HG02759 (cell line): Measurements from ENCODE around the gene UBL4B.

Experiments
- ATAC-seq: cut with Tn5 transposase; IDR thresholded peaks from one replicate; pipeline ENCODE4 v1.9.1; 2021; ENCODE audit warnings: mild to moderate bottlenecking, moderate library complexity; ENCODE audit not compliant: unreplicated experiment

The UBL4B gene

GRCh38 chr1:110084227-110085078, 27.8 kb upstream of the UBL4B start:
- ATAC-seq = no peak

GRCh38 chr1:110085671-110086070, 26.6 kb upstream of the UBL4B start:
- ATAC-seq = no peak

DNA sequence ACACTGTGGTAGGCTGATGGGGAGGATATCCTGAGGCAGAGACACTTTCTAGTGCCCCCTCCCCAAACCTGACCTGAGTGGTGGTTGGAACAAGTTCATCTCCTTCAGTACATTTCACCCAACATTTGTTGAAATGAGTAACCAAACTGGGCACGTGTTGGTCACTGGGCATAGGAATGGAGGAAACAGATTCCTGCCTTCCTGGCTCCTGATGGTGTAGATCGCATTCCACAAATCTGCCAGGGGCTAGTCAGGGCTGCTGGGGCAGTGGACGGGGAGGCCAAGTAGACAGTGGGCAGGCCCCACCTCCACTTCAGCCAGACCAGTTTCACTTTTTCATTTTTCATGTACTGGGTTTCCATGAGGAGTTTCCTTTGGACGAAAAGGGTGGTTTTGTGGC, 25.3 kb upstream of the UBL4B start:
- no peak for ATAC-seq

- ATAC-seq = peak; percentile 68
These were observed 24.2 kb upstream of the UBL4B start for GRCh38 chr1:110087812-110088738.

GRCh38 chr1:110088739-110089316, 23.4 kb upstream of the UBL4B start:
- no peak for ATAC-seq

GRCh38 chr1:110089561-110090275, 22.5 kb upstream of the UBL4B start:
- no peak for ATAC-seq

- ATAC-seq = no peak
These were observed 20.9 kb upstream of the UBL4B start for GRCh38 chr1:110091381-110091780.

- no peak for ATAC-seq
These were observed 20.5 kb upstream of the UBL4B start for GRCh38 chr1:110091791-110092190.

DNA sequence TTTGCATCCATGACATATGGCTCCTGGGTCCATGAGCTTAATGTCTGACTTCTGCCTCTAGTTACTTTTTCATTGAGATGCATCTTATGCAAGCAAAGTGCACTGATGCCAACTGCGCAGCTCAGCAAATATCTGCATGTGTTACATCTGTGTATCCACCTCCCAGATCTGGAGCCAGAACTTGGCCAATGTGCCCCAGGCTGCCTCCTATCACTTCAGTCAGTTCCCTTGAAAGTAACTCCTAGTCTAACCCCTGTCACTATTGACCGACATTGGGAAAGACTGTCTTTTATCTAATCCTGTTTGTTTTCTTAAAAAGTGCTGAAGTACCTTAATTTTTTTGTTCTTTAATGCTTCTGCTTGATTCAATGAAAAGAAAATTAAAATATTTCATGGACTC, 19.3 kb upstream of the UBL4B start:
- no peak for ATAC-seq

- ATAC-seq = no peak
These were observed 17.1 kb upstream of the UBL4B start for GRCh38 chr1:110094931-110095654.

- no peak for ATAC-seq
These were observed 14.6 kb upstream of the UBL4B start for GRCh38 chr1:110097507-110098221.

GRCh38 chr1:110098222-110099026, 13.8 kb upstream of the UBL4B start:
- ATAC-seq = no peak

GRCh38 chr1:110100335-110100734, 11.9 kb upstream of the UBL4B start:
- ATAC-seq = no peak

DNA sequence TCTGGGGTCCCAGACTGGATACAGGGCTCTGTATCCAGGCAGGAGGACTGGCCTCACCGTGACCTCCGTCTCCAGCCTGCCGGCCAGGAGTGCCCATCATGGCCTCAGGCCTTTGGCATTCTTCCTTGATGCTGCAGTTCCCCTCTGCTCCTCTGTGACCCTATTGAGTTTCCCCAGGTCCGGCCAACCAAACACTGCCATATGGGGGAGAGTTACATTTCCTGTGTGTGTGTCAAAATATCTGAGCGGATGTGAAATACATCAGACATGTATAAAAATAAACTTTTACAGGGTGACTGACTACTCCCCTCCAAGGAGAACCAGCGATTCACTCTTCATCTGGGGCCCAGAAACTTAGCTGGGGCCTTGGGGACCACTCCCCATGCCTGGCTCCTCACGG, 10.2 kb upstream of the UBL4B start:
- no peak for ATAC-seq

DNA sequence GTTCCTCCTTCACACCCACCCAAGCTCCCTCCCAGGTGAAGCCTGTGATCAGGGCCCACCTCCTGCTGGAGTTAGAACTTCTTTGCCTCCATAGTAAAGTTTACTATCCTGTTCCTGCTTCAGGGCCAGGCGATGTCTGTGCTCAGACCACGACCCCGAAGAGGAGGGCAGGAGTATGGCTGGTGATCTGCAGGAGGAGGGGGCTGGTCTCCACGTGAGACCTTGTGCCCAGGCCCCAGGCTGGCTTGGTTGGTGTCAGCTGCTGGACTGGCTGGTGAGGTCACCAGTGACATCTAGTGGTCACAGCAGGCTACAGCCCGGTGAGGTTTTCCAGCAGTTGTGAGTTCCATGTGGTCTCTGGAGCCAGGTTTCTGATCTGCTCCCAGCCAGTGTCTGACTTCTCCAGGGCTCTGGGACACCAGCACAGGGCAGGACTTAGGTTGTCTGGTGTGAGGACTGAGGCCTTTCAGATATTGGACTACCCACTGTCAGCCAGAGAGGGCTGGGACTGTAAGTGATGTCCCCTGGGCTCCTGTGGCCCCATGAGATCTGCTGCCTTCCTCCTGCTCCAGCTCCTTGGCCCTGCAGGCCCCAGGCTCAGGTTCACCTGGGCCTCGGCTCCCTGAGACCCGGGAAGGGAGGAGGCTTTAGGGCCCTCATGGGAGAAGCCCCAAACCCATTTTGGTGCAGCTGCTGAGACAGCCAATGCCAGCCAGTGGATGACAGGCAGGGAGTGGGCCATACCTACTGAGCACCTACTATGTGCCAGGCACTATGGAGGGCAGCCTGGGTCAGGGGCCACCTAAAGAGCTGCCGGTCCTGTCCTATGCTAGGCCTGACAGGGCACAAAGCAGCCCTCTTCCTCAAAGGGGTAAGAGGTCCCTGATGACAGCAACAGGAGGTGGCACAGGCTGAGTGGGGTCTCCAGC, 6.0 kb upstream of the UBL4B start:
- ATAC-seq = peak; percentile 69

DNA sequence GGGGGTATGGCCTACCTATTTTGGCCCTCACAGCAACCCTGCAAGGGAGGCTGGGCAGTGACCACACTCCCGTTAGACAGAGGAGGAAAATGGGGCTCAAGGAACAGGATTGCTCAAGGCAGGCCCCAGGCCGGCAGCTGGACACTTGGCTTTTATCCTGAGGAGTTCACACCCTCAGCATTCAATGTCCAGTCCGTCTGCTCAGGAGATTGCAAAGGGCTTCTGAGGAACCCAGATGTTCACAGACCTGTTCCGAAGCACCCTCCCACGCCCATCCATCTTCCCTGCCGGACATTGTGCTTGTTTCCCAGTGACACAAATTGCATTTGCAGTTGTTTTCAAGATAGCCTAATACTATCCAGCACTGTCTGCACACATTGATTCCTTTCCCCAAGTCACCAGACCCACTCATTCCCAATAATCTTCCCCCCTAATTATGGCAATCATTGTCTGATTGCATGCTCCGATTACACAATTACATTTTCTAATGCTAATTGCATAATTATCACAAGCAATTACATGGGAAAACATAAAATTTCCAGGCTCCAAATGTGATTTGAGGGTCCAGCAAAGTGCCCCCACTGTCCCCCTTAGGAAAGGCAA, 4.3 kb upstream of the UBL4B start:
- no peak for ATAC-seq

DNA sequence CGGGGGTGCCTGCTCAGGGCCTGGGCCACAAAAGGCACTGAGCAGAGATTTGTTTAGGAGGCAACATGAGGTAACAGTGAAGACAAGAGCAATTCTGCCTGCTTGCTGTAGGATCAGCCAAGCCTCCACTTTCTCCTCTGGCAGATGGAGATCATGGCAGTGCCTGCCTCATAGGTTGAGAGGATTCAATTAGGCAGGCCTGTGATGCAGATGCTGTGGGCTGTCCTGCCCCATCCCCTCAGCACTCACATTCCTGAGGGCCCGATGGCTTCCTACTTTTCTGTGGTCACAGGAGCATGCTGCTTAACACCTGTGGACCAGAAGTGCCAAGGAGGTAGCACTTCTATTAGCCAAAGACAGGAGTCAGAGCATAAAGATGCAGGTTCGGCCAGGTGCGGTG, 1.2 kb upstream of the UBL4B start:
- ATAC-seq = no peak
